A549 (cell line): Measurements from ENCODE around the gene SLC13A4. TPM values are rescaled to one million over a fixed set of nuclear protein-coding genes. Genes with fewer than 3 reads are reported as not detected.

Experiments
- ATAC-seq, 2 experiments: fragments of 200-7000 bp in 1 of 2; fragments of >200 bp in 1 of 2; cut with Nextera tagmentation in 1 of 2; cut with Tn5 transposase in 1 of 2; 3 replicates each; pipeline versions ENCODE4 v1.8.0 to v1.9.1; 2018 to 2020; ENCODE audit warnings: mild to moderate bottlenecking in 1 of 2, moderate library complexity in 1 of 2
- CTCF ChIA-PET: fragments of 300-600 bp; sonication (Branson Sonifier 250); formaldehyde crosslinking; extraction: SDS; loops from one replicate; lab custom pipeline; 2021; ENCODE audit warnings: antibody characterized with exemption, inconsistent platforms; lab: Yijun Ruan, JAX
- POLR2A ChIA-PET: fragments of 350-600 bp; formaldehyde crosslinking; extraction: SDS; loops from one replicate; lab custom pipeline; 2021; ENCODE audit warnings: antibody characterized with exemption, inconsistent platforms; lab: Yijun Ruan, JAX
- DNase-seq, 2 experiments: peaks; one replicate each; pipeline versions ENCODE4 v3.0.0 to v3.0.0-alpha.2; 2011 to 2016; ENCODE audit warnings: low read depth in 1 of 2, low spot score in 1 of 2
- FAIRE-seq: peaks from 2 replicates; lab custom pipeline; 2011; peaks lifted over from hg19 to GRCh38; lab: Jason Lieb, UNC
- H3K27ac ChIP-seq, 2 experiments: fragments of >200 bp; sonication (Bioruptor Twin); formaldehyde crosslinking; 3 replicates each; pipeline ENCODE4 v1.5.1; 2016 to 2017
- H3K4me1 ChIP-seq: fragments of >200 bp; sonication (Bioruptor Twin); formaldehyde crosslinking; 3 replicates; pipeline ENCODE4 v1.6.1; 2016
- H3K4me2 ChIP-seq: fragments of >200 bp; sonication (Bioruptor Twin); formaldehyde crosslinking; 3 replicates; pipeline ENCODE4 v1.6.1; 2016
- H3K4me3 ChIP-seq: fragments of >200 bp; sonication (Bioruptor Twin); formaldehyde crosslinking; 3 replicates; pipeline ENCODE4 v1.5.1; 2016
- H3K9me3 ChIP-seq: fragments of >200 bp; sonication (Bioruptor Twin); formaldehyde crosslinking; 3 replicates; pipeline ENCODE4 v1.6.1; 2016
- CBX2 ChIP-seq: fragments of 200-600 bp; sonication (generic); IDR thresholded peaks from 2 replicates; pipeline ENCODE4 v1.6.1; 2016; ENCODE audit warnings: low read depth, mild to moderate bottlenecking, borderline replicate concordance
- CBX8 ChIP-seq: fragments of 200-600 bp; sonication (generic); IDR thresholded peaks from 2 replicates; pipeline ENCODE4 v1.6.1; 2016
- CEBPB ChIP-seq, 2 experiments: fragments of >200 bp in 1 of 2; sonication (Bioruptor Twin) in 1 of 2; formaldehyde crosslinking in 1 of 2; IDR thresholded peaks; 2 replicates each; pipeline ENCODE4 v1.6.1; 2012 to 2016
- CHD2 ChIP-seq: fragments of 150-350 bp; IDR thresholded peaks from 2 replicates; pipeline ENCODE4 v1.6.1; 2014; ENCODE audit warnings: low read length; ENCODE audit not compliant: partially characterized antibody
- FOSB ChIP-seq: fragments of 250-450 bp; sonication (Bioruptor Pico); IDR thresholded peaks from 2 replicates; pipeline ENCODE4 v1.5.0; 2020; ENCODE audit warnings: mild to moderate bottlenecking, moderate library complexity
- FOSL2 ChIP-seq, 2 experiments: fragments of 450-650 bp in 1 of 2; fragments of >200 bp in 1 of 2; sonication (Bioruptor Twin) in 1 of 2; formaldehyde crosslinking; IDR thresholded peaks; 2 replicates each; pipeline versions ENCODE4 v1.5.0 to v1.6.1; 2016 to 2020; ENCODE audit warnings: mild to moderate bottlenecking in 1 of 2, moderate library complexity in 1 of 2
- FOXS1 ChIP-seq: fragments of 250-450 bp; sonication (Bioruptor Pico); IDR thresholded peaks from 2 replicates; pipeline ENCODE4 v1.5.0; 2020; ENCODE audit warnings: mild to moderate bottlenecking, moderate library complexity
- GATA3 ChIP-seq: IDR thresholded peaks from 2 replicates; pipeline ENCODE4 v1.6.1; 2012; ENCODE audit warnings: borderline replicate concordance
- HES2 ChIP-seq: fragments of >200 bp; sonication (Bioruptor Twin); formaldehyde crosslinking; IDR thresholded peaks from 2 replicates; pipeline ENCODE4 v1.6.1; 2016
- HEYL ChIP-seq: fragments of 250-450 bp; sonication (Bioruptor Pico); IDR thresholded peaks from 2 replicates; pipeline ENCODE4 v1.8.0; 2021; ENCODE audit warnings: mild to moderate bottlenecking, moderate library complexity
- JUNB ChIP-seq: fragments of >200 bp; sonication (Bioruptor Twin); formaldehyde crosslinking; IDR thresholded peaks from 2 replicates; pipeline ENCODE4 v1.6.1; 2016
- MAFK ChIP-seq: fragments of 450-650 bp; IDR thresholded peaks from 2 replicates; pipeline ENCODE4 v1.6.1; 2014; ENCODE audit not compliant: partially characterized antibody
- NFE2L2 ChIP-seq: fragments of 150-350 bp; conservative IDR thresholded peaks from 2 replicates; pipeline ENCODE4 v1.6.1; 2014; ENCODE audit warnings: low read length
- NR3C1 ChIP-seq: fragments of >200 bp; sonication (Bioruptor Twin); formaldehyde crosslinking; IDR thresholded peaks from 3 replicates; pipeline ENCODE4 v1.6.1; 2017
- PHF8 ChIP-seq: fragments of 200-600 bp; sonication (generic); IDR thresholded peaks from 2 replicates; pipeline ENCODE4 v1.6.1; 2016; ENCODE audit warnings: low read depth, mild to moderate bottlenecking, antibody characterized with exemption, moderate library complexity, borderline replicate concordance
- RCOR1 ChIP-seq: fragments of 150-350 bp; IDR thresholded peaks from 2 replicates; pipeline ENCODE4 v1.6.1; 2014; ENCODE audit warnings: antibody characterized with exemption, low read length, low read depth
- RFX5 ChIP-seq: fragments of 450-650 bp; IDR thresholded peaks from 2 replicates; pipeline ENCODE4 v1.7.1; 2014; ENCODE audit warnings: antibody characterized with exemption, mild to moderate bottlenecking, moderate library complexity
- USF2 ChIP-seq: fragments of 450-650 bp; IDR thresholded peaks from 2 replicates; pipeline ENCODE4 v1.6.1; 2014; ENCODE audit warnings: antibody characterized with exemption
- ZC3H11A ChIP-seq: fragments of 450-650 bp; IDR thresholded peaks from 2 replicates; pipeline ENCODE4 v1.6.1; 2014; ENCODE audit warnings: antibody characterized with exemption, mild to moderate bottlenecking
- ZFP36 ChIP-seq: fragments of 450-650 bp; IDR thresholded peaks from 2 replicates; pipeline ENCODE4 v1.6.1; 2014; ENCODE audit warnings: borderline replicate concordance; ENCODE audit not compliant: partially characterized antibody
- ZSCAN20 ChIP-seq: fragments of 250-450 bp; sonication (Bioruptor Pico); IDR thresholded peaks from 2 replicates; pipeline ENCODE4 v1.8.0; 2022; ENCODE audit warnings: mild to moderate bottlenecking, moderate library complexity
- WGBS: methylation state at CpG from one replicate; pipeline ENCODE4 v1.1.6; 2017; ENCODE audit errors: missing lambda C conversion rate; 5-methylcytosine and 5-hydroxymethylcytosine counted together
- polyA plus RNA-seq, 4 experiments: library from polyadenylated mRNA; depleted of rRNA in 3 of 4; stranded (reverse); fragments of >200 nt; fragmentation: RNase III in 1 of 4; extraction: RNeasy Plus Mini Kit Qiagen cat#74134 plus additional on column Dnase treatment in 1 of 4; gene quantifications; 2 replicates in 3 of 4; 3 replicates in 1 of 4; pipeline ENCODE4 v1.2.3, GENCODE V29; 2011 to 2017
- TF ChIP-seq, protein P1 (sequence below): fragments of 250-450 bp; sonication (Bioruptor Pico); IDR thresholded peaks from 2 replicates; pipeline ENCODE4 v1.5.0; 2021; ENCODE audit warnings: mild to moderate bottlenecking, moderate library complexity, borderline replicate concordance
- TF ChIP-seq, protein P2 (sequence below): IDR thresholded peaks from 2 replicates; pipeline ENCODE4 v1.6.1; 2012; ENCODE audit warnings: low read depth, borderline replicate concordance

Gene SLC13A4
- polyA plus RNA-seq, 2 of the 4 experiments (the other 2 are of a cell fraction), result not detected

DNA sequence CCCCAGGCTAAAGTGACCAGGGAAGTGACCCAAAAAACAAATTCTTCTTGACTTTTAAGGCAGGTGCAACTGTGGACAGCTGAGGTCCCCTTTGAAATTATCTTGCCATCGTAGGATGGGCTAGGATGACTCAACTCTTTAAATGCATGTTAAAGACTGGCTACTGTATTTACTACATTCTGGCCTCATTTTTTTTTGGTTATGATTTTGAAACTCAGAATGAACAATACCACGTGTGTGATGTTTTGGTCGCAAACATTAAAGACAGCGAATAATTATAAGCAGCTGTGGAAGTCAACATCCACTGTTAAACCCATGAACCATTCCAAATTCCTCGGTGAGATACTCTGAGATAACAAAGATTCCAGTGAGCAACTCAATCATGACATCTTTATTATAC is 1.2 kb upstream of the SLC13A4 start:
- no peak for ATAC-seq
- H3K4me1 ChIP-seq, result no peaks in the 10 kb centered on the region
- ChIA-PET CTCF (no interaction called here), POLR2A (no interaction called here)
- H3K9me3 ChIP-seq, result no peaks in the 10 kb centered on the region
- no peak for DNase-seq
- no peak overlapping the region for H3K4me3 ChIP-seq
- 61% methylated on average over 5 of the region's 5 CpGs for WGBS
- TF ChIP-seq RCOR1 (no peak), FOSL2 (IDR thresholded peaks at IDR 0.05) (no peak), FOSL2 (CRISPR knock-in tag; IDR thresholded peaks at IDR 0.05) (no peak), CHD2 (no peak), HES2 (no peak), HEYL (no peak)
- no peak overlapping the region for H3K4me2 ChIP-seq
- H3K27ac ChIP-seq, result no peak overlapping the region
- no peak for FAIRE-seq

- H3K9me3 ChIP-seq, result no peaks in the 10 kb centered on the region
- no peak for TF ChIP-seq MAFK
- no peak for FAIRE-seq
- H3K4me2 ChIP-seq, result no peak overlapping the region
- ChIA-PET CTCF (interaction anchor here (0.9 to 1.2 kb wide), 4 partner anchors 8 to 453 kb away, joined by 3 to 5 read pairs (median 4); no protein-coding TSS in a partner anchor), POLR2A (no interaction called here)
- no peak for ATAC-seq
- DNase-seq, result no peak
- no peak overlapping the region for H3K27ac ChIP-seq
- WGBS, result 70% methylated on average over 27 of the region's 30 CpGs
- no peaks in the 10 kb centered on the region for H3K4me1 ChIP-seq
- H3K4me3 ChIP-seq, result no peak overlapping the region
These were observed 894 bp downstream of the SLC13A4 start for GRCh38 chr7:135726911-135727673.

- 40% methylated on average over 5 of the region's 5 CpGs for WGBS
- TF ChIP-seq NFE2L2, result no peak
- ATAC-seq (no peak), FAIRE-seq (no peak), DNase-seq (no peak)
- Histone ChIP-seq H3K27ac (no peak overlapping the region), H3K4me1 (no peaks in the 10 kb centered on the region), H3K4me3 (no peak overlapping the region), H3K9me3 (no peaks in the 10 kb centered on the region), H3K4me2 (no peak overlapping the region)
- ChIA-PET POLR2A (no interaction called here), CTCF (interaction anchor here (0.9 to 2.4 kb wide), 3 partner anchors 8 to 19 kb away, joined by 3 to 6 read pairs (median 4); no protein-coding TSS in a partner anchor)
These were observed 1.7 kb downstream of the SLC13A4 start for GRCh38 chr7:135726276-135726788.

- TF ChIP-seq GATA3 (no peak), NFE2L2 (no peak), USF2 (no peak), CBX2 (no peak), ZC3H11A (no peak), FOSB (CRISPR knock-in tag) (no peak), HEYL (no peak), ZSCAN20 (CRISPR knock-in tag) (no peak), CBX8 (no peak), HES2 (no peak), NR3C1 (no peak), ZFP36 (no peak), JUNB (no peak), PHF8 (no peak), MAFK (no peak), FOXS1 (CRISPR knock-in tag) (no peak), RFX5 (no peak), CEBPB (IDR thresholded peaks at IDR 0.05) (no peak)
- TF ChIP-seq, protein P1, sequence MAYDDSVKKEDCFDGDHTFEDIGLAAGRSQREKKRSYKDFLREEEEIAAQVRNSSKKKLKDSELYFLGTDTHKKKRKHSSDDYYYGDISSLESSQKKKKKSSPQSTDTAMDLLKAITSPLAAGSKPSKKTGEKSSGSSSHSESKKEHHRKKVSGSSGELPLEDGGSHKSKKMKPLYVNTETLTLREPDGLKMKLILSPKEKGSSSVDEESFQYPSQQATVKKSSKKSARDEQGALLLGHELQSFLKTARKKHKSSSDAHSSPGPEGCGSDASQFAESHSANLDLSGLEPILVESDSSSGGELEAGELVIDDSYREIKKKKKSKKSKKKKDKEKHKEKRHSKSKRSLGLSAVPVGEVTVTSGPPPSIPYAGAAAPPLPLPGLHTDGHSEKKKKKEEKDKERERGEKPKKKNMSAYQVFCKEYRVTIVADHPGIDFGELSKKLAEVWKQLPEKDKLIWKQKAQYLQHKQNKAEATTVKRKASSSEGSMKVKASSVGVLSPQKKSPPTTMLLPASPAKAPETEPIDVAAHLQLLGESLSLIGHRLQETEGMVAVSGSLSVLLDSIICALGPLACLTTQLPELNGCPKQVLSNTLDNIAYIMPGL, result no peak
- TF ChIP-seq, protein P2, sequence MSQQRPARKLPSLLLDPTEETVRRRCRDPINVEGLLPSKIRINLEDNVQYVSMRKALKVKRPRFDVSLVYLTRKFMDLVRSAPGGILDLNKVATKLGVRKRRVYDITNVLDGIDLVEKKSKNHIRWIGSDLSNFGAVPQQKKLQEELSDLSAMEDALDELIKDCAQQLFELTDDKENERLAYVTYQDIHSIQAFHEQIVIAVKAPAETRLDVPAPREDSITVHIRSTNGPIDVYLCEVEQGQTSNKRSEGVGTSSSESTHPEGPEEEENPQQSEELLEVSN, result no peak
- ChIA-PET CTCF (interaction anchor here (0.9 to 3.6 kb wide), 2 partner anchors 12 to 18 kb away, joined by 4 to 14 read pairs; no protein-coding TSS in a partner anchor), POLR2A (no interaction called here)
- Histone ChIP-seq H3K4me3 (no peak overlapping the region), H3K27ac (no peak overlapping the region), H3K4me1 (no peaks in the 10 kb centered on the region), H3K4me2 (no peak overlapping the region), H3K9me3 (no peaks in the 10 kb centered on the region)
- WGBS, result 73% methylated on average over 7 of the region's 7 CpGs
- DNase-seq, result no peak
- FAIRE-seq, result no peak
- ATAC-seq, result no peak
These were observed 4.6 kb downstream of the SLC13A4 start for GRCh38 chr7:135723411-135723810.
